A549 treated with Mapracorat at 1 μM for 4 hours (cell line): ENCODE measurements around the gene SNTB2. TPM values are rescaled to one million over a fixed set of nuclear protein-coding genes. Genes with fewer than 3 reads are reported as not detected.

ENCODE experiments used
- total RNA-seq: library from RNA; stranded (reverse); fragments of 200-300 nt; extraction: Qiagen RNA extraction; gene quantifications from 5 replicates; pipeline ENCODE4 v1.2.3, GENCODE V29; 2022

The SNTB2 gene
- total RNA-seq: 6.5 to 9.8 TPM (median 7.4 TPM) in 5 replicates

DNA sequence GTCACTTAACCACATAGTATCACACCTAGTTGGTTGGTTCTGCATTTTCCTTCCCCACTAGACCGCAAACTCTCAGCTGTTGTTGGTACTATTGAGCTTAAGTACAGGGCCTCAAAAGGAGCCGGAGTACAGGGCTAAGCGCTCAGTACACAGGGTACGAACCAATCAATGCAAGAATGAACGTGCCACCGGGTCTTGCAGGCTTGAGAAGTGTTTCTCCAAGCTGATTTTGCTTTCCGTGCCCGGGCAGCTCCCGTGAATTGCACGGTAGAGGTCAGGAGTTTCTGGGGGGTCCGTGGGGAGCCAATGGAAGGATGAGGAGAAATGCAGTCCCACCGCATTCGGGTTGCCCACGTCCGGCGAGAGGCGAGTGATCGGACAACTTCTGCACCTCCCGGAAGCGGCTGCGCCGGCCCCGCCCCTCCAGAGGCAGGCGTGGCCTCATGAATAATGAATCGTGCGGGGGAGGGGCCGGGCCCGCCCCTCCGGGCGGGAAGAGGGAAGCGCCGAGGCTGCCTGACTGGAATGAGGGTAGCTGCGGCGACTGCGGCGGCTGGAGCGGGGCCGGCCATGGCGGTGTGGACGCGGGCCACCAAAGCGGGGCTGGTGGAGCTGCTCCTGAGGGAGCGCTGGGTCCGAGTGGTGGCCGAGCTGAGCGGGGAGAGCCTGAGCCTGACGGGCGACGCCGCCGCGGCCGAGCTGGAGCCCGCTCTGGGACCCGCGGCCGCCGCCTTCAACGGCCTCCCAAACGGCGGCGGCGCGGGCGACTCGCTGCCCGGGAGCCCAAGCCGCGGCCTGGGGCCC, at the start of gene SNTB2:
SNTB2 (plus strand) TSS at position 523 of the 804 bp plus-strand sequence; CDS start at position 526, 3 bp downstream.

DNA sequence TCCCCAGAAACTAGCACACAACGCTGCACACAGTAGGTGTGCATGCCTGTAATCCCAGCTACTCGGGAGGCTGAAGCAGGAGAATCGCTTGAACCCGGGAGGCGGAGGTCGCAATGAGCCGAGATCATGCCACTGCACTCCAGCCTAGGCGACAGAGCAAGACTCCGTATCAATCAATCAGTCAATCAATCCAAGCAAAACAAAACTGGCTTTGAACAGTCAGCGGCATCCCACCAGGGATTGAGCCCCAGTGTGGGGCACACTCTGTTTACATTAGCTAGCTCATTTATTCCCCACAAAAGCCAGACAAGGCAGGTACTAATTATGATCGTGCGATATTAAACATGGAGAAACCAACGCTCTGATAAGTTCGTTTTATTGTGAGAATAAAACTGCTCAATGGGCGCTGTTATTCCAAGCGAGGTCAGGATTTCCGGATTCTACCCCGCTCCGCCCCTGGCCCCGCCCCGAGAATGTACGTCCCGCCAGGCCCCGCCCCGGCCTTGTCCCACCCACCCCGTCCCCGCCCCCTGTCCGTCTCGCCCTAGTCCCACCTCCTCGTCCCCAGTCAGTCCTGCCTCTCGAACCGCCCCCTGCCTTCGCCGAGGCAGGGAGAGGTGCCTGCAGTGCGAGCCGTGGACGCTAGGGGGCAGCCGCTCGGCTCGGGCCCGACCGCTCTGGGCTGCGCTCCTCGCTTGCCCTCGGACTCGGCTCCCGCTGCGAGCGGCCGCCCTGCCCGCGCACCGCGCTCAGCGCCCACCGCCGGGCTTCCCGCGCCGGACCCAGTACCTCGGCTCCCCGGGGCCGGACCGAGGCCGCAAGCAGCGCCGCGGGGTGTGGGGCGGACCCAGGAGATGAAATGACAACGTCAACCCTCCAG, 123.9 kb downstream of the SNTB2 start, which contains the start of gene VPS4A:
VPS4A (plus strand) TSS at position 698 of the 880 bp plus-strand sequence; CDS start at position 860, 162 bp downstream.

DNA sequence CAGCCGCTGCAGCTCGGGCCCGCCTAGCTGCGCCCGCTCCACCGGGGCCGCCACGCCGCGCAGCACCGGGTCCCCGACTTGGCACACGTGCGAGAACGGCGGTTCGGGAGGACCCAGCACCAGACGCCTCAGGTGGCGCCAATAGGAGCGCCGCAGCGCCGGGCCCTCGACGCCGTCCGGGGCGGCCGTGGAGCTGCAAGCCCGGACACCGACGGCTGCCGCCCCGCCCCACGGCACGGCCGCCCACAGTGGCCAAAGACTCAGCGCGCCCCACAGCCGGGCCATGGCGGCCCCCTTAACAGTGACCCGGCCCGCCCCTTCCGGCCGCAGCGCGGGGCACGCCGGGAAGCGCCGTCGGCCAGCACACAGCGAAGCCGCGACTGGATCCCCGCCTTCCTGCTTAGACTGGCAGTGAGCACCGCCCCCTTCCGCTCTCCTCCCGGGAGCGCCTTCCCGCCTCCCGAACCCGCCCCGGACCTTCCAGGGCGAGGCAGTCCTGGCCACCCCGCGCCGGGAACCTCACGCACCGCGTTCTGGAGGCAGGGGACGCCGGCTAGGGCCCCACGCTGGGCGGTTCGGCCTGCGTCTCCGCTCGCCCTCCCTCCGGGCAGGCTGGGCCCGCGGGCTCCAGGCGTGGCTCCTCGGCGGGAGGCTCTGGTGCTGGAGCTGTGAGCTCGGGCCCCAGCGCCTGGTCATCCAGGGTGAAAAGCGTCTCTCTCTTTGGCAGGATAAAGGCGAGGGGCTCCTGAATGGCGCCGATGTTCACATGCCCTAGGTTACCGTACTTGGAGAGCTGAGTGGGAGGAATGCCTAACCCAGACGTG, 143.5 kb downstream of the SNTB2 start, which contains the start of gene PDF:
PDF (minus strand) TSS at position 303 of the 824 bp plus-strand sequence; CDS start at position 285, 18 bp downstream.

DNA sequence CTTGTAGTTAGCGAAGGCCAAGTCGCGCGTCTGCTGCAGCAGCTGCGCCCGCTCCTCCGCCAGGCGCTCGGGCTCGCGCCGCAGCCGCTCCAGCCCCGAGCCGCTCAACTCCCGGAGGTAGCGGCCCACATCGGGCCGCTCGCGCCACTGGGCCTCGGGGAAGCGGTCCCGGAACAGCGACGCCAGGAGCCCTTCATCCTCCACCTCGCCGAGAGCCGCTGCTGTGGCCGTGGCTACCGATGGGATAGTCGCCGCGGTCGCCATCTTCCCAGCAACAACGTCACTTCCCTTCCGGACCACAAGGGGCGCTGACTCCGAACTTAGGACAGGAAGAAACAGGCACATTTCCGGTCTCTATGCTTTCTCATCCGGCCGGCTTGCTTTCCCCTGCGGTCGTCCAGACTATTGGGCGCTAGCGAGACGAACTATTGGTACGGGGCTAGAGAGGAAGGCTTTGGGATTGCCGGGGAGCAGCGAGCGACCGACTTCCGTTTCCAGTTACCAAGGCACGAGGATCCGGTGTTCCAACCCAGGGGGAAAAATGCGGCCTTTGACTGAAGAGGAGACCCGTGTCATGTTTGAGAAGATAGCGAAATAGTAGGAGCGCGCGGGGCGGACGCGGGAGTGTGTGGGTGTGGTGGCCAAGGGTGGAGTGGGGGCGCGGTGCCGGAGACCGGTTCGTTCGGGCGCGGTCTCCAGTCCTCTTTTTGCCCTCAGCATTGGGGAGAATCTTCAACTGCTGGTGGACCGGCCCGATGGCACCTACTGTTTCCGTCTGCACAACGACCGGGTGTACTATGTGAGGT, 152.5 kb downstream of the SNTB2 start, which contains the start of the genes COG8 and NIP7:
COG8 (minus strand) TSS at position 276 of the 806 bp plus-strand sequence; CDS start at position 264, 12 bp downstream.
NIP7 (plus strand) TSS at position 484 of the 806 bp plus-strand sequence; CDS start at position 542, 58 bp downstream.

DNA sequence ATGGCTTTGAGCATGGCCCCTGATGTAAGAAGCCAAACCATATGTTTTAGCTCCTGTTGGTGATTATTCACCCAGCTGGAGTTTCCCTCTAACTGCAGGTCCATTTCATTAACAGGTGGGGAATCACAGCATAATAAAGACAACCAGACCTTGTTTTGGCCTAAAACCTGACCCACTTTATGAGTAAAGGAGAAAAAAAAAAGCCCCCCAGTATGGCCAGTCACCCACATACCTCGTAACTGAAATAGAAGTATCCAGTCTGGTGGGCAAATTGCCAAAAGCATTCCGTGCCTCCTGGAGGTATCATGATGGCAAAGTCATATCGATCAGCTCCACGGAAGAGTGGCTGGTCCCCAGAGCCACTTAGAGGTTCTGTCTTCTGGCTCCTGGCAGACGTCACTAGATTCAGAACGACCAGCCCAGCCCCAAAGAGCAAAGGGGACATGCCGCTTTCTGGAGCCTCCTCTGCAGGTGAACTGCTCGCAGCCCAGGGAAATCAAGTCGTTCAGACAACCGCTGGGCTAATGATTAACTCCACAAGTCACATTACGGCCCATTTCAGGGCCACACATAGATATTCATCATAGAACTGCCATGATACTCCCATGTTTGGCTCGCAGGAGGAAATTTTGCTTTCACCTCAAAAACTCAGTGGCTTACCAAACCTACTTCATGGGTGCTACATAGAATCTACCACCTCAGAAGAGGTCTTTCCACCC, 164.5 kb downstream of the SNTB2 start, which contains the start of gene TMED6:
TMED6 (minus strand) TSS at position 478 of the 719 bp plus-strand sequence; CDS start at position 445, 33 bp downstream.

Other genes with a start within 250 kb of the SNTB2 start
- 38.4 to 52.3 TPM (median 45.9 TPM) in 5 replicates for gene HAS3, start 81.5 kb upstream of the SNTB2 start, total RNA-seq
- 108 to 127 TPM (median 126 TPM) in 5 replicates for gene CHTF8, start 54.6 kb upstream of the SNTB2 start, total RNA-seq
- gene UTP4, start 54.5 kb upstream of the SNTB2 start, total RNA-seq: 80.2 to 88.1 TPM (median 81.7 TPM) in 5 replicates
- 30.5 to 32.2 TPM (median 31.7 TPM) in 5 replicates for gene VPS4A, start 124.2 kb downstream of the SNTB2 start, total RNA-seq
- gene PDF, start 143.4 kb downstream of the SNTB2 start, total RNA-seq: 20.4 to 40.7 TPM (median 39.0 TPM) in 5 replicates
- 18.7 to 26.1 TPM (median 25.7 TPM) in 5 replicates for gene COG8, start 152.4 kb downstream of the SNTB2 start, total RNA-seq
- 51.1 to 64.9 TPM (median 55.8 TPM) in 5 replicates for gene NIP7, start 152.6 kb downstream of the SNTB2 start, total RNA-seq
- not detected in 5 replicates for gene TMED6, start 164.6 kb downstream of the SNTB2 start, total RNA-seq
- 22.4 to 24.9 TPM (median 23.4 TPM) in 5 replicates for gene TERF2, start 198.8 kb downstream of the SNTB2 start, total RNA-seq
- gene CYB5B, start 237.5 kb downstream of the SNTB2 start, total RNA-seq: 196 to 229 TPM (median 205 TPM) in 5 replicates